ENCODE data around the gene KCNN1.

- TF ChIP-seq, protein P1, sequence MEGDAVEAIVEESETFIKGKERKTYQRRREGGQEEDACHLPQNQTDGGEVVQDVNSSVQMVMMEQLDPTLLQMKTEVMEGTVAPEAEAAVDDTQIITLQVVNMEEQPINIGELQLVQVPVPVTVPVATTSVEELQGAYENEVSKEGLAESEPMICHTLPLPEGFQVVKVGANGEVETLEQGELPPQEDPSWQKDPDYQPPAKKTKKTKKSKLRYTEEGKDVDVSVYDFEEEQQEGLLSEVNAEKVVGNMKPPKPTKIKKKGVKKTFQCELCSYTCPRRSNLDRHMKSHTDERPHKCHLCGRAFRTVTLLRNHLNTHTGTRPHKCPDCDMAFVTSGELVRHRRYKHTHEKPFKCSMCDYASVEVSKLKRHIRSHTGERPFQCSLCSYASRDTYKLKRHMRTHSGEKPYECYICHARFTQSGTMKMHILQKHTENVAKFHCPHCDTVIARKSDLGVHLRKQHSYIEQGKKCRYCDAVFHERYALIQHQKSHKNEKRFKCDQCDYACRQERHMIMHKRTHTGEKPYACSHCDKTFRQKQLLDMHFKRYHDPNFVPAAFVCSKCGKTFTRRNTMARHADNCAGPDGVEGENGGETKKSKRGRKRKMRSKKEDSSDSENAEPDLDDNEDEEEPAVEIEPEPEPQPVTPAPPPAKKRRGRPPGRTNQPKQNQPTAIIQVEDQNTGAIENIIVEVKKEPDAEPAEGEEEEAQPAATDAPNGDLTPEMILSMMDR (IDR thresholded peaks at IDR 0.05): no peak
- no peak for TF ChIP-seq POLR2A (IDR thresholded peaks at IDR 0.05)
Measured at GRCh38 chr19:18008814-18009213, 41.9 kb downstream of the KCNN1 start.
